Measurements from ENCODE around the gene SPRED3.

The SPRED3 gene

DNA sequence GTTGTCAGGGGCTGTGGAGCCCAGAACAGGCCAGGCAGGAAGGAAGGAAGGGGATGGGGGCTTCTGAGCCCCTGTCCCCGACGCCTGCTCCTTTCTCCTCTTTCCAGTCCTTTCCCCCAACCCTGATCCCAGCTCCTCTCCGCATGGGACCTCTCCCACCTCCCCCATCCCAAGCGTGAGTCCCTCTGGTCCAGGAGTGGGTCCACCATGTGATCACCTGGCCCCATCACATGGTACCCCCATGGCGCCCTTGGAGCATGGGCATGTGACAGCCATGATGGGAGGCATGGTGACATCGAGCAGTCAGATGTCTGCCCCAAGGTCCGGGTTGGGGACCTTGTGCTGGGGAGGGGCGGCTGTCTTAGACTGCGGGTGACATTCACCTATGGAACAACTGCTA lies 54.2 kb downstream of the SPRED3 start:
- no peaks in the 10 kb centered on the region for H3K4me1 ChIP-seq (ENCODE audit: control insufficient read depth in 2 of 2, insufficient read depth in 2 of 2, low read length in 2 of 2)
- H3K27me3 ChIP-seq (ENCODE audit: control insufficient read depth in 2 of 2, insufficient read depth in 2 of 2, low read length in 2 of 2) = no peaks in the 10 kb centered on the region
- no peaks in the 10 kb centered on the region for H3K9me3 ChIP-seq (ENCODE audit: control insufficient read depth in 2 of 2, low read length in 2 of 2)
- H3K9ac ChIP-seq (ENCODE audit: low read depth in 1 of 2, low read length in 2 of 2) = no peak overlapping the region
- H3K27ac ChIP-seq (ENCODE audit: low read depth in 2 of 2, low read length in 2 of 2) = no peak overlapping the region
- no peak overlapping the region for H3K4me3 ChIP-seq (ENCODE audit: low read length in 2 of 2)
- no peaks in the 10 kb centered on the region for H3K36me3 ChIP-seq (ENCODE audit: control insufficient read depth in 2 of 2, insufficient read depth in 2 of 2, low read length in 2 of 2)

DNA sequence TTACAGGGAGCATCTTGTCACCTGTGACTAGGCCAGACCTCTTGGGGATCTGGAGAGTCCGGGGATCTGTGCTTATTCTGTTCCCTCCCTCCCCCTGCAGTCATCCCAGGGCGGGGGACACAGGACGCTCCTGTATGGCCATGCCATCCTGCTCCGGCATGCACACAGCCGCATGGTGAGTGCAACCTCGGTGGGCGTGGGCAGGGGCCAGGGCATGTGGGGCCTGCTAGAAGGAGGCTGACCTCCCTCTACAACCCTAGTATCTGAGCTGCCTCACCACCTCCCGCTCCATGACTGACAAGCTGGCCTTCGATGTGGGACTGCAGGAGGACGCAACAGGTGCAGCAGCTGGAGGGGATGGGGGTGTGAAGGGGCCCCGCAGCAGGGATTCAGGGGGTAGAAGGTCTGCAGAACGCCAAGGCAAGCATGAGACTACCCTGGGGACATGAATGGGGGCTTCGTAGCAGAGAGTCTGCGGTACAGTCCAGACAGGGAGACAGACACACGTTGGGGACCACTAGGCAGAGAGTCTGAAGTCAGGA lies 55.0 kb downstream of the SPRED3 start:
- H3K4me1 ChIP-seq (ENCODE audit: control insufficient read depth in 2 of 2, insufficient read depth in 2 of 2, low read length in 2 of 2) = no peaks in the 10 kb centered on the region
- H3K27me3 ChIP-seq (ENCODE audit: control insufficient read depth in 2 of 2, insufficient read depth in 2 of 2, low read length in 2 of 2) = no peaks in the 10 kb centered on the region
- H3K36me3 ChIP-seq (ENCODE audit: control insufficient read depth in 2 of 2, insufficient read depth in 2 of 2, low read length in 2 of 2) = no peaks in the 10 kb centered on the region
- H3K27ac ChIP-seq (ENCODE audit: low read depth in 2 of 2, low read length in 2 of 2) = no peak overlapping the region
- H3K9ac ChIP-seq (ENCODE audit: low read depth in 1 of 2, low read length in 2 of 2) = no peak overlapping the region
- no peaks in the 10 kb centered on the region for H3K9me3 ChIP-seq (ENCODE audit: control insufficient read depth in 2 of 2, low read length in 2 of 2)
- no peak overlapping the region for H3K4me3 ChIP-seq (ENCODE audit: low read length in 2 of 2)

DNA sequence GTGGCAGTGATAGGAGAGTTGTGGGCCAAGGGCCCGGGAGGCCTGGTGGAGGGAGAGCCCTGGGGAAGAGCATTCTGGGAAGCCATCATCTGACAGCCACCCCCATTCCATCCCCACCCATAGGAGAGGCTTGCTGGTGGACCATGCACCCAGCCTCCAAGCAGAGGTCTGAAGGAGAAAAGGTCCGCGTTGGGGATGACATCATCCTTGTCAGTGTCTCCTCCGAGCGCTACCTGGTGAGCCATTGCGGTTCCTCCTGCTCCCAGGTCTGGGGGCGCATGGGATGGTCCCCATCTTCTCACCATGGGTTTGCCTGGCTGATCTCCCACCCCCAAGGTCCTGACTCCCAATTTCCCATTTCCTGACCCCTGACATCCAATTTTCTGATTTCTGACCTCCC lies 55.5 kb downstream of the SPRED3 start:
- Histone ChIP-seq H3K27ac (ENCODE audit: low read depth in 2 of 2, low read length in 2 of 2) (no peak overlapping the region), H3K9ac (ENCODE audit: low read depth in 1 of 2, low read length in 2 of 2) (no peak overlapping the region), H3K4me3 (ENCODE audit: low read length in 2 of 2) (no peak overlapping the region), H3K27me3 (ENCODE audit: control insufficient read depth in 2 of 2, insufficient read depth in 2 of 2, low read length in 2 of 2) (no peaks in the 10 kb centered on the region), H3K9me3 (ENCODE audit: control insufficient read depth in 2 of 2, low read length in 2 of 2) (no peaks in the 10 kb centered on the region), H3K4me1 (ENCODE audit: control insufficient read depth in 2 of 2, insufficient read depth in 2 of 2, low read length in 2 of 2) (no peaks in the 10 kb centered on the region), H3K36me3 (ENCODE audit: control insufficient read depth in 2 of 2, insufficient read depth in 2 of 2, low read length in 2 of 2) (no peaks in the 10 kb centered on the region)

DNA sequence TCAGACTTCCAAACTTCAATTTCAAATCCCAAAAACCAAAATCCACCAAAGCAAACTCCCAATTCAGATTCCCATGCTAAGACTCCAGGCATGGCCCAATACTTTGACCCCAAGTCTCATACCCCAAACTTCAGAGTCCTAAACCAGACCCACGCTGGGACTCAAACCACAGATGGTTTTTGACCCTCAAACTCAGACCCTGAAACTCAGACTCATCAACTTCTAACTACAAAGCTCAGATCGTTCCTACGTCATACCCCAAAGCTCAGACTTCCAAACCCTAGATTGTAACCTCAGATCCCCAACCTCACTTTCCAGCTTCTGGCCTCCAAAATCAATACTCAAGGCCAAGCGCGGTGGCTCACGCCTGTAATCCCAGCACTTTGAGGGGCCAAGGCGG lies 56.9 kb downstream of the SPRED3 start:
- Histone ChIP-seq H3K27ac (ENCODE audit: low read depth in 2 of 2, low read length in 2 of 2) (no peak overlapping the region), H3K36me3 (ENCODE audit: control insufficient read depth in 2 of 2, insufficient read depth in 2 of 2, low read length in 2 of 2) (no peaks in the 10 kb centered on the region)

DNA sequence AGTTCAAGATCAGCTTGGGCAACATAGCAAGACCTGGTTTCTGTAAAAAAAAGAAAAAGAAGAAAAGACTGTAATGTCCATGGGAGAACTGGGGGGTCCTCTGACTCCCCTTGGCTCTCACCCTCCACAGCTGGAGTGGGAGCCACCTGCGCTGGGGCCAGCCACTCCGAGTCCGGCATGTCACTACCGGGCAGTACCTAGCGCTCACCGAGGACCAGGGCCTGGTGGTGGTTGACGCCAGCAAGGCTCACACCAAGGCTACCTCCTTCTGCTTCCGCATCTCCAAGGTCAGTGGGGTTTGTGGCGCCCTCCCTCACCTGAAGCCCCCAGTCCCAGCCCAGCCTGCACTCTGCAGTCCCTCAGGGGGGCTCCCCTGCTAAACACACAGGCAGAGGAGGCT lies 59.7 kb downstream of the SPRED3 start:
- Histone ChIP-seq H3K27ac (ENCODE audit: low read depth in 2 of 2, low read length in 2 of 2) (no peak overlapping the region), H3K9ac (ENCODE audit: low read depth in 1 of 2, low read length in 2 of 2) (no peak overlapping the region), H3K36me3 (ENCODE audit: control insufficient read depth in 2 of 2, insufficient read depth in 2 of 2, low read length in 2 of 2) (no peaks in the 10 kb centered on the region), H3K4me1 (ENCODE audit: control insufficient read depth in 2 of 2, insufficient read depth in 2 of 2, low read length in 2 of 2) (no peaks in the 10 kb centered on the region), H3K27me3 (ENCODE audit: control insufficient read depth in 2 of 2, insufficient read depth in 2 of 2, low read length in 2 of 2) (no peaks in the 10 kb centered on the region), H3K4me3 (ENCODE audit: low read length in 2 of 2) (no peak overlapping the region), H3K9me3 (ENCODE audit: control insufficient read depth in 2 of 2, low read length in 2 of 2) (no peaks in the 10 kb centered on the region)

More for the DNA sequence above, 56.9 kb downstream of the SPRED3 start:
- Histone ChIP-seq H3K9ac (ENCODE audit: low read depth in 1 of 2, low read length in 2 of 2) (no peak overlapping the region), H3K27me3 (ENCODE audit: control insufficient read depth in 2 of 2, insufficient read depth in 2 of 2, low read length in 2 of 2) (no peaks in the 10 kb centered on the region), H3K9me3 (ENCODE audit: control insufficient read depth in 2 of 2, low read length in 2 of 2) (no peaks in the 10 kb centered on the region), H3K4me3 (ENCODE audit: low read length in 2 of 2) (no peak overlapping the region), H3K4me1 (ENCODE audit: control insufficient read depth in 2 of 2, insufficient read depth in 2 of 2, low read length in 2 of 2) (no peaks in the 10 kb centered on the region)

Data from mucosa of rectum (tissue), 2 donors.